Uterus (tissue), 2 donors: Measurements from ENCODE around the gene FCHSD2.

Experiments
- POLR2A ChIP-seq, 2 donors: fragments of 450-650 bp; IDR thresholded peaks; one replicate each; pipeline ENCODE4 v1.6.1; 2016; ENCODE audit warnings: antibody characterized with exemption in 2 of 2, mild to moderate bottlenecking in 1 of 2, moderate library complexity in 1 of 2
- TF ChIP-seq, protein P1 (sequence below), 4 experiments: fragments of 200-600 bp in 2 of 4; fragments of 450-650 bp in 2 of 4; sonication (generic) in 2 of 4; IDR thresholded peaks; one replicate each; pipeline ENCODE4 v1.5.1; 2016 to 2019; ENCODE audit warnings: antibody characterized with exemption in 4 of 4, mild to moderate bottlenecking in 2 of 4, moderate library complexity in 1 of 4

DNA sequence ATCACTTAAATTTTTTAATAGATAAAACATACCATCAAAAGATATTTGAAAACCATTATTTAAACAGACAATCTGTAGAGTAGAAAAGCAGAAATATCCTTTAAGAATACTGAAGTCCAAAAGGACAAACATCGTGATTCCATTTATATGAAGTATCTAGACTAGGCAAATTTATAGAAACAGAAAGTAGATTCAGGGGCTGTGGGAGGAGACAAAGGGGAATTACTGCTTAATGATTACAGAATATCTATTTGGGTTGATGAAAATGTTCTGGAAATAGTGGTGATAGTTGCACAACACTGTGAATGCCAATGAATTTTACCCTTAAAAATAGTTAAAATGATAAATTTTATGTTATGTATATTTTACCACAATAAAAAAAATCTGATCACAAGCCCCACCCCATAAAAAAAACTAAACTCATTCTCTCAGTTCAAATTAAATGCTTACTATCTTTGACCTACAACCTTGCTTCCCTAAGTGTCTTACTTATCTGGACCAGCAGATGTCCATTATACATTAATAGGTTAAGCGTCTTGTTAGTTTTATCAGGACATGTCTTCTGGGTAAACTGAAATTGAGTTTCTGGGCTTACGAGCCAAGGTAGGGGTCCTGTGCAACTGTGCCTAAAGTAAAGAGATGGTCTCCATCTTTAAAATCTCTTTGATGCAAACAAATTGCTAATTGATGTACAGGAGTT is 86.3 kb downstream of the FCHSD2 start:
- TF ChIP-seq, protein P1, sequence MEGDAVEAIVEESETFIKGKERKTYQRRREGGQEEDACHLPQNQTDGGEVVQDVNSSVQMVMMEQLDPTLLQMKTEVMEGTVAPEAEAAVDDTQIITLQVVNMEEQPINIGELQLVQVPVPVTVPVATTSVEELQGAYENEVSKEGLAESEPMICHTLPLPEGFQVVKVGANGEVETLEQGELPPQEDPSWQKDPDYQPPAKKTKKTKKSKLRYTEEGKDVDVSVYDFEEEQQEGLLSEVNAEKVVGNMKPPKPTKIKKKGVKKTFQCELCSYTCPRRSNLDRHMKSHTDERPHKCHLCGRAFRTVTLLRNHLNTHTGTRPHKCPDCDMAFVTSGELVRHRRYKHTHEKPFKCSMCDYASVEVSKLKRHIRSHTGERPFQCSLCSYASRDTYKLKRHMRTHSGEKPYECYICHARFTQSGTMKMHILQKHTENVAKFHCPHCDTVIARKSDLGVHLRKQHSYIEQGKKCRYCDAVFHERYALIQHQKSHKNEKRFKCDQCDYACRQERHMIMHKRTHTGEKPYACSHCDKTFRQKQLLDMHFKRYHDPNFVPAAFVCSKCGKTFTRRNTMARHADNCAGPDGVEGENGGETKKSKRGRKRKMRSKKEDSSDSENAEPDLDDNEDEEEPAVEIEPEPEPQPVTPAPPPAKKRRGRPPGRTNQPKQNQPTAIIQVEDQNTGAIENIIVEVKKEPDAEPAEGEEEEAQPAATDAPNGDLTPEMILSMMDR (IDR thresholded peaks at IDR 0.05): no peak
- no peak for TF ChIP-seq POLR2A (IDR thresholded peaks at IDR 0.05)
